Neural progenitor cell (in vitro differentiated cells): ENCODE measurements around the gene HMX2. TPM values are rescaled to one million over a fixed set of nuclear protein-coding genes. Genes with fewer than 3 reads are reported as not detected.

Source experiments
- DNase-seq: peaks from one replicate; pipeline ENCODE4 v3.0.0-alpha.2; 2016; ENCODE audit warnings: low spot score
- H2AFZ ChIP-seq: fragments of 200-600 bp; sonication (generic); replicated peaks from 2 replicates; pipeline ENCODE4 v1.6.1; 2016; ENCODE audit warnings: antibody characterized with exemption
- H3F3A ChIP-seq: fragments of 200-600 bp; sonication (generic); 2 replicates; pipeline ENCODE4 v1.6.1; 2016; ENCODE audit warnings: antibody characterized with exemption, low read depth
- H3K27ac ChIP-seq: fragments of 200-600 bp; sonication (generic); 2 replicates; pipeline ENCODE4 v1.5.1; 2016; ENCODE audit warnings: mild to moderate bottlenecking
- H3K27me3 ChIP-seq: fragments of 200-600 bp; sonication (generic); 2 replicates; pipeline ENCODE4 v1.6.1; 2016; ENCODE audit warnings: mild to moderate bottlenecking, moderate library complexity
- H3K36me3 ChIP-seq: fragments of 200-600 bp; sonication (generic); 2 replicates; pipeline ENCODE4 v1.5.1; 2016
- H3K4me1 ChIP-seq: fragments of 200-600 bp; sonication (generic); 2 replicates; pipeline ENCODE4 v1.6.1; 2016; ENCODE audit warnings: mixed run types
- H3K4me2 ChIP-seq: fragments of 200-600 bp; sonication (generic); 2 replicates; pipeline ENCODE4 v1.6.1; 2016
- H3K4me3 ChIP-seq: fragments of 200-600 bp; sonication (generic); 2 replicates; pipeline ENCODE4 v1.5.1; 2016
- H3K79me2 ChIP-seq: fragments of 200-600 bp; sonication (generic); 2 replicates; pipeline ENCODE4 v1.6.1; 2016; ENCODE audit warnings: low read depth
- H3K9ac ChIP-seq: fragments of 200-600 bp; sonication (generic); 2 replicates; pipeline ENCODE4 v1.6.1; 2016
- H3K9me3 ChIP-seq: fragments of 200-600 bp; sonication (generic); 2 replicates; pipeline ENCODE4 v1.5.1; 2016; ENCODE audit warnings: low read depth
- H4K20me1 ChIP-seq: fragments of 200-600 bp; sonication (generic); 2 replicates; pipeline ENCODE4 v1.6.1; 2016; ENCODE audit warnings: low read depth
- H3K27ac Mint-ChIP-seq: 3 replicates; pipeline ENCODE4 v1.8.0; 2021; ENCODE audit warnings: mixed read lengths
- H3K27me3 Mint-ChIP-seq: 2 replicates; pipeline ENCODE4 v1.8.0; 2022; ENCODE audit warnings: low read depth, mild to moderate bottlenecking, inconsistent platforms, moderate library complexity, mixed read lengths; ENCODE audit not compliant: insufficient read depth
- H3K36me3 Mint-ChIP-seq: 3 replicates; pipeline ENCODE4 v1.8.0; 2021; ENCODE audit warnings: mixed read lengths
- H3K4me1 Mint-ChIP-seq: 3 replicates; pipeline ENCODE4 v1.8.0; 2021; ENCODE audit warnings: mixed read lengths
- H3K4me3 Mint-ChIP-seq: 3 replicates; pipeline ENCODE4 v1.8.0; 2021; ENCODE audit warnings: mild to moderate bottlenecking, moderate library complexity, mixed read lengths
- H3K9me3 Mint-ChIP-seq: 3 replicates; pipeline ENCODE4 v1.8.0; 2020; ENCODE audit warnings: mixed read lengths
- EZH2 ChIP-seq: fragments of 200-600 bp; sonication (generic); IDR thresholded peaks from 2 replicates; pipeline ENCODE4 v1.6.1; 2017; ENCODE audit warnings: antibody characterized with exemption, mild to moderate bottlenecking, moderate library complexity
- EZH2phosphoT487 ChIP-seq: fragments of 200-600 bp; sonication (generic); IDR thresholded peaks from 2 replicates; pipeline ENCODE4 v1.6.1; 2017; ENCODE audit warnings: antibody characterized with exemption
- total RNA-seq: library from RNA; depleted of rRNA; stranded (reverse); fragments of >200 nt; gene quantifications from 2 replicates; pipeline ENCODE4 v1.2.3, GENCODE V29; 2015; ENCODE audit warnings: low replicate concordance
- TF ChIP-seq, protein P1 (sequence below): fragments of 200-600 bp; sonication (generic); IDR thresholded peaks from 2 replicates; pipeline ENCODE4 v1.5.1; 2017; ENCODE audit warnings: antibody characterized with exemption, mild to moderate bottlenecking

The HMX2 gene
- total RNA-seq, 1 donor from 2014 or later: 0.21 TPM

GRCh38 chr10:123141791-123142700 is 5.9 kb upstream of the HMX2 start:
- H3K4me1 ChIP-seq: peaks cover 41% of the 10 kb centered on the region
- peak overlapping the region; percentile 25 for H3K4me3 ChIP-seq
- H2AFZ ChIP-seq: no peak overlapping the region
- H3K27ac ChIP-seq: no peak overlapping the region
- H4K20me1 ChIP-seq: peaks cover 100% of the 10 kb centered on the region
- no peak overlapping the region for H3K4me3 Mint-ChIP-seq
- TF ChIP-seq EZH2phosphoT487 (peak; percentile 88), EZH2 (peak; percentile 88)
- TF ChIP-seq, protein P1, sequence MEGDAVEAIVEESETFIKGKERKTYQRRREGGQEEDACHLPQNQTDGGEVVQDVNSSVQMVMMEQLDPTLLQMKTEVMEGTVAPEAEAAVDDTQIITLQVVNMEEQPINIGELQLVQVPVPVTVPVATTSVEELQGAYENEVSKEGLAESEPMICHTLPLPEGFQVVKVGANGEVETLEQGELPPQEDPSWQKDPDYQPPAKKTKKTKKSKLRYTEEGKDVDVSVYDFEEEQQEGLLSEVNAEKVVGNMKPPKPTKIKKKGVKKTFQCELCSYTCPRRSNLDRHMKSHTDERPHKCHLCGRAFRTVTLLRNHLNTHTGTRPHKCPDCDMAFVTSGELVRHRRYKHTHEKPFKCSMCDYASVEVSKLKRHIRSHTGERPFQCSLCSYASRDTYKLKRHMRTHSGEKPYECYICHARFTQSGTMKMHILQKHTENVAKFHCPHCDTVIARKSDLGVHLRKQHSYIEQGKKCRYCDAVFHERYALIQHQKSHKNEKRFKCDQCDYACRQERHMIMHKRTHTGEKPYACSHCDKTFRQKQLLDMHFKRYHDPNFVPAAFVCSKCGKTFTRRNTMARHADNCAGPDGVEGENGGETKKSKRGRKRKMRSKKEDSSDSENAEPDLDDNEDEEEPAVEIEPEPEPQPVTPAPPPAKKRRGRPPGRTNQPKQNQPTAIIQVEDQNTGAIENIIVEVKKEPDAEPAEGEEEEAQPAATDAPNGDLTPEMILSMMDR: no peak
- peaks cover 94% of the 10 kb centered on the region for H3K27me3 Mint-ChIP-seq
- H3K9ac ChIP-seq: no peak overlapping the region
- H3K79me2 ChIP-seq: no peaks in the 10 kb centered on the region
- peaks cover 100% of the 10 kb centered on the region for H3K27me3 ChIP-seq
- H3K4me1 Mint-ChIP-seq: peaks cover 30% of the 10 kb centered on the region
- peak; percentile 37 for DNase-seq
- peaks cover 2% of the 10 kb centered on the region for H3K9me3 Mint-ChIP-seq
- no peaks in the 10 kb centered on the region for H3K9me3 ChIP-seq
- no peaks in the 10 kb centered on the region for H3K36me3 ChIP-seq
- peak overlapping the region; percentile 71 for H3K4me2 ChIP-seq
- H3K27ac Mint-ChIP-seq: no peak overlapping the region
- no peaks in the 10 kb centered on the region for H3K36me3 Mint-ChIP-seq
- H3F3A ChIP-seq: peaks cover 70% of the 10 kb centered on the region

- TF ChIP-seq, protein P1: peak; percentile 28
- peak; percentile 78 for TF ChIP-seq EZH2phosphoT487
- TF ChIP-seq EZH2: no peak
- peaks cover 35% of the 10 kb centered on the region for H3K4me1 ChIP-seq
- peak; percentile 64 for DNase-seq
- H3K9me3 Mint-ChIP-seq: peaks cover 2% of the 10 kb centered on the region
- peak overlapping the region; percentile 63 for H3K4me3 Mint-ChIP-seq
- H3F3A ChIP-seq: peaks cover 67% of the 10 kb centered on the region
- no peak overlapping the region for H3K27ac Mint-ChIP-seq
- H3K9ac ChIP-seq: no peak overlapping the region
- peaks cover 34% of the 10 kb centered on the region for H3K4me1 Mint-ChIP-seq
- H2AFZ ChIP-seq: no peak overlapping the region
- peak overlapping the region; percentile 25 for H3K4me3 ChIP-seq
- peaks cover 100% of the 10 kb centered on the region for H3K27me3 ChIP-seq
- no peaks in the 10 kb centered on the region for H3K36me3 Mint-ChIP-seq
- no peaks in the 10 kb centered on the region for H3K79me2 ChIP-seq
- H3K27me3 Mint-ChIP-seq: peaks cover 93% of the 10 kb centered on the region
- no peaks in the 10 kb centered on the region for H3K9me3 ChIP-seq
- H3K27ac ChIP-seq: no peak overlapping the region
- peaks cover 100% of the 10 kb centered on the region for H4K20me1 ChIP-seq
- no peaks in the 10 kb centered on the region for H3K36me3 ChIP-seq
- H3K4me2 ChIP-seq: peak overlapping the region; percentile 71
Measured at GRCh38 chr10:123142701-123143161, 5.2 kb upstream of the HMX2 start.

DNA sequence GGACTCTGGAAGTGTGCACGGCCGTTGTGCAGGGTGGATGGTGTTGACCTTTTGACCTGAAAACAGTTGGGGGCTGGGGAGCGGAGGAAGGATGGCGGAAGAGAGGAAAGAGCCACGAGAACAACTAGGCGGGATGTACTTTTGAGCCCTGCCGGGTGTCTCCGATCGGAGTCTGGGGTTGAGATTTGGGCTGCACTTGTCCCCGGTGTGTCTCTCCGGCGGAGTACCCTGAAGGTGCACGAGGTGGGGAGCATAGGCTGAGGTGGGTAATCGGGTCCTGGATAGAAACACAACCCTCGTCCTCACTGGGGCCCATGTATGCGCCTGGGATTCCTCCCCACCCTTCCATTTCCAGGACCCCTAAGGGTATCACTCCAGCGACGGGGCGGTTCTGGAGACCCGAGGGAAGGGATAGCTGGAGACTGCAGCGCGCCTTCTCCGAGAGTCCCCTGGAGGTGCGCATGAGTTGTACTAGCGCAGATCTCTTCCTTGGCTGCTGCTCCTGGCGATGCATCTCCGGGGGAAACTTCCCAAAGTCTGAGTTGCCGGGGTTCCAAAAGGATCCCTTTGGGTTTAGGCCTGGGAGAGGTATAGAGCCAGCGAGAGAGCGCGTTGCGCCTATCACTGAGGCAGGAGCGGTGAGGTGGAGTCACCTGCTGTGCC is 4.6 kb upstream of the HMX2 start:
- H3F3A ChIP-seq: peaks cover 63% of the 10 kb centered on the region
- peaks cover 99% of the 10 kb centered on the region for H4K20me1 ChIP-seq
- no peak overlapping the region for H2AFZ ChIP-seq
- no peaks in the 10 kb centered on the region for H3K36me3 ChIP-seq
- Mint-ChIP-seq H3K27ac (no peak overlapping the region), H3K27me3 (peaks cover 90% of the 10 kb centered on the region), H3K4me3 (peak overlapping the region; percentile 63), H3K9me3 (peaks cover 2% of the 10 kb centered on the region), H3K36me3 (no peaks in the 10 kb centered on the region), H3K4me1 (peaks cover 34% of the 10 kb centered on the region)
- H3K4me3 ChIP-seq: peak overlapping the region; percentile 25
- peak overlapping the region; percentile 71 for H3K4me2 ChIP-seq
- no peaks in the 10 kb centered on the region for H3K9me3 ChIP-seq
- no peak overlapping the region for H3K9ac ChIP-seq
- H3K27ac ChIP-seq: no peak overlapping the region
- peaks cover 100% of the 10 kb centered on the region for H3K27me3 ChIP-seq
- H3K4me1 ChIP-seq: peaks cover 34% of the 10 kb centered on the region
- TF ChIP-seq, protein P1: no peak
- TF ChIP-seq EZH2phosphoT487: peak; percentile 59
- TF ChIP-seq EZH2: peak; percentile 74
- peak; percentile 64 for DNase-seq
- no peaks in the 10 kb centered on the region for H3K79me2 ChIP-seq
